HepG2 (cell line): Measurements from ENCODE around the gene PCSK1. TPM values are rescaled to one million over a fixed set of nuclear protein-coding genes. Genes with fewer than 3 reads are reported as not detected.
A peak's percentile ranks its signal among the peaks of the same experiment; 100 is the strongest.

ENCODE experiments used
- ATAC-seq: fragments of 200-7000 bp; cut with Tn5 transposase; 3 replicates; pipeline ENCODE4 v1.9.1; 2020; ENCODE audit warnings: mild to moderate bottlenecking, moderate library complexity
- BruUV-seq: library from RNA; stranded (reverse); fragments of 400-500 nt; replicated peaks from 2 replicates; lab custom pipeline; 2021; lab: Mats Ljungman, UMichigan
- CTCF ChIA-PET: fragments of 300-600 bp; formaldehyde crosslinking; extraction: SDS; loops from one replicate; lab custom pipeline; 2021; ENCODE audit warnings: low total read pairs, inconsistent platforms, low intra/inter-chr PET ratio; lab: Yijun Ruan, JAX
- POLR2A ChIA-PET: fragments of 350-600 bp; sonication (Branson Sonifier 250); formaldehyde crosslinking; loops from one replicate; lab custom pipeline; 2020; ENCODE audit warnings: antibody characterized with exemption, inconsistent platforms; lab: Yijun Ruan, JAX
- DNase-seq: peaks from one replicate; pipeline ENCODE4 v3.0.0-alpha.2; 2015; ENCODE audit warnings: low spot score
- FAIRE-seq: peaks from 3 replicates; lab custom pipeline; 2011; peaks lifted over from hg19 to GRCh38; lab: Jason Lieb, UNC
- H2AFZ ChIP-seq: one replicate; pipeline ENCODE4 v1.6.1; 2011; ENCODE audit warnings: low read length, inconsistent platforms
- H3K27ac ChIP-seq: fragments of 300-600 bp; 3 replicates; pipeline ENCODE4 v1.8.0; 2011; ENCODE audit warnings: mixed run types, mild to moderate bottlenecking, mixed read lengths, low read length, inconsistent platforms; ENCODE audit not compliant: insufficient read depth; ENCODE audit errors: extremely low read length
- H3K27me3 ChIP-seq, 2 experiments: fragments of 200-600 bp in 1 of 2; 2 replicates in 1 of 2; 3 replicates in 1 of 2; pipeline versions ENCODE4 v1.6.0 to v1.8.0; 2011; ENCODE audit warnings: low read length in 2 of 2, mild to moderate bottlenecking in 2 of 2, moderate library complexity in 2 of 2, inconsistent platforms in 1 of 2; ENCODE audit not compliant: insufficient read depth in 2 of 2, control insufficient read depth in 1 of 2
- H3K36me3 ChIP-seq, 2 experiments: fragments of 200-600 bp in 1 of 2; replicated peaks in 1 of 2; 2 replicates in 1 of 2; 3 replicates in 1 of 2; pipeline versions ENCODE4 v1.5.1 to v1.8.0; 2011; ENCODE audit warnings: low read length in 2 of 2, inconsistent platforms in 1 of 2; ENCODE audit not compliant: insufficient read depth in 2 of 2, control insufficient read depth in 1 of 2
- H3K4me1 ChIP-seq: 2 replicates; pipeline ENCODE4 v1.5.1; 2012; ENCODE audit warnings: low read length, inconsistent platforms; ENCODE audit not compliant: insufficient read depth
- H3K4me2 ChIP-seq: 2 replicates; pipeline ENCODE4 v1.6.0; 2011; ENCODE audit warnings: low read depth, low read length, inconsistent platforms
- H3K4me3 ChIP-seq, 3 experiments: fragments of 200-600 bp in 1 of 3; sonication (generic), shearing (Covaris generic) in 1 of 3; replicated peaks in 1 of 3; 2 replicates each; pipeline ENCODE4 v1.5.1; 2011 to 2016; ENCODE audit warnings: low read length in 3 of 3, inconsistent platforms in 2 of 3, low read depth in 2 of 3, mild to moderate bottlenecking in 2 of 3, control low read depth in 1 of 3, mixed read lengths in 1 of 3; ENCODE audit not compliant: insufficient read depth in 1 of 3
- H3K79me2 ChIP-seq: one replicate; pipeline ENCODE4 v1.6.1; 2011; ENCODE audit warnings: low read length, inconsistent platforms; ENCODE audit not compliant: insufficient read depth
- H3K9ac ChIP-seq: 2 replicates; pipeline ENCODE4 v1.6.0; 2011; ENCODE audit warnings: mild to moderate bottlenecking, low read depth, low read length, inconsistent platforms; ENCODE audit not compliant: insufficient read depth
- H3K9me3 ChIP-seq: 2 replicates; pipeline ENCODE4 v1.5.1; 2012; ENCODE audit warnings: mild to moderate bottlenecking, low read length
- H4K20me1 ChIP-seq: 2 replicates; pipeline ENCODE4 v1.6.0; 2011; ENCODE audit warnings: inconsistent platforms, mild to moderate bottlenecking, low read length, moderate library complexity; ENCODE audit not compliant: insufficient read depth
- CEBPB ChIP-seq: IDR thresholded peaks from 2 replicates; pipeline ENCODE4 v1.6.1; 2011; ENCODE audit warnings: low read depth, low read length, improper control_type of control experiment, borderline replicate concordance
- CEBPG ChIP-seq: IDR thresholded peaks from 2 replicates; pipeline ENCODE4 v1.6.1; 2016
- ZNF136 ChIP-seq: sonication (generic); formaldehyde crosslinking; IDR thresholded peaks from 2 replicates; pipeline ENCODE4 v1.8.1; 2022; ENCODE audit warnings: low read depth, mild to moderate bottlenecking, moderate library complexity, missing genetic modification reagents
- ZNF510 ChIP-seq: sonication (generic); formaldehyde crosslinking; IDR thresholded peaks from 2 replicates; pipeline ENCODE4 v1.4.0; 2020; ENCODE audit warnings: low read depth, mild to moderate bottlenecking, missing genetic modification reagents
- WGBS: methylation state at CpG from one replicate; pipeline ENCODE4 v1.1.6; 2017; ENCODE audit warnings: low lambda C conversion rate; 5-methylcytosine and 5-hydroxymethylcytosine counted together
- in situ Hi-C: cut with HindIII; loops from 2 replicates; pipeline ENCODE4 v1.10.0; 2017; ENCODE audit warnings: low pct_unique_long_range_greater_than_20kb; ENCODE audit not compliant: extremely low pct_ligation_motif_present
- intact Hi-C: fragments of 100-400 bp; cut with micrococcal nuclease; formaldehyde crosslinking; loops from one replicate; pipeline ENCODE4 v1.10.0; 2022; ENCODE audit not compliant: unreplicated experiment
- polyA plus RNA-seq, 8 experiments: library from polyadenylated mRNA; depleted of rRNA in 3 of 8; stranded (reverse) in 7 of 8; unstranded in 1 of 8; fragments of >200 nt; fragmentation: Illumina TruSeq in 4 of 8; extraction: Trizol in 4 of 8; gene quantifications; 2 replicates each; pipeline versions ENCODE4 v1.2.1 to v1.2.3, GENCODE V29; 2011 to 2016; ENCODE audit warnings: low read depth in 4 of 8, missing spikeins in 1 of 8, mixed read lengths in 1 of 8; ENCODE audit not compliant: insufficient read depth in 1 of 8
- total RNA-seq, 5 experiments: library from RNA; depleted of rRNA; stranded (reverse); fragments of >200 nt; fragmentation: Illumina TruSeq; extraction: Trizol; gene quantifications; 2 replicates each; pipeline ENCODE4 v1.2.3, GENCODE V29; 2016; ENCODE audit warnings: low read depth in 1 of 5
- TF ChIP-seq, protein P1 (sequence below): sonication (generic); formaldehyde crosslinking; IDR thresholded peaks from 2 replicates; pipeline ENCODE4 v1.8.0; 2022; ENCODE audit warnings: low read depth, missing genetic modification reagents
- TF ChIP-seq, protein P2 (sequence below): conservative IDR thresholded peaks from 2 replicates; pipeline ENCODE4 v1.6.1; 2018; ENCODE audit warnings: missing genetic modification reagents
- TF ChIP-seq, protein P3 (sequence below), 2 experiments: fragments of 450-650 bp in 1 of 2; sonication (generic) in 1 of 2; formaldehyde crosslinking; IDR thresholded peaks; 2 replicates each; pipeline versions ENCODE4 v1.5.0 to v1.8.0; 2020 to 2022; ENCODE audit warnings: mild to moderate bottlenecking in 1 of 2, missing genetic modification reagents in 1 of 2
- TF ChIP-seq, protein P4 (sequence below): sonication (generic); formaldehyde crosslinking; IDR thresholded peaks from 2 replicates; pipeline ENCODE4 v1.8.1; 2023; ENCODE audit warnings: mild to moderate bottlenecking, missing genetic modification reagents, borderline replicate concordance

The PCSK1 gene
- total and polyA plus RNA-seq, 2 of the 13 experiments (the other 11 are each of a cell fraction or from before 2014, with no cell fraction given), result not detected

DNA sequence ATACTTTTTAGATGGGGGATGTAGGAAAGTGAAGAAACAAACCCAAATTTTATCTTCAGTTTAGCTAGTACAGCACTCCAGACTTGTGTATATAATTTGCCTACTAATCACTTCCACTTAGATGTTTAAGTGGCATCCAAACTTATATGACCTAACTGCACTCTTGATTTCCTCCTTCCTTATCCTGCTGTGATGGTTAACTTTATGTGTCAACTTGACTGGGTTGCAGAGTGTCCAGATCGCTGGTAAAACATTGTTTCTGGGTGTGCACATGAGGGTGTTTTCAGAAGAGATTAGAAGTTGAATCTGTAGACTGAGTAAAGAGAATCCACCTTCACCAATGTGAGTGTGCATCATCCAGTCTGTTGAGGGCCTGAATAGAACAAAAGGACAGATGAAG is 79.8 kb downstream of the PCSK1 start (continued):
- TF ChIP-seq, protein P1, sequence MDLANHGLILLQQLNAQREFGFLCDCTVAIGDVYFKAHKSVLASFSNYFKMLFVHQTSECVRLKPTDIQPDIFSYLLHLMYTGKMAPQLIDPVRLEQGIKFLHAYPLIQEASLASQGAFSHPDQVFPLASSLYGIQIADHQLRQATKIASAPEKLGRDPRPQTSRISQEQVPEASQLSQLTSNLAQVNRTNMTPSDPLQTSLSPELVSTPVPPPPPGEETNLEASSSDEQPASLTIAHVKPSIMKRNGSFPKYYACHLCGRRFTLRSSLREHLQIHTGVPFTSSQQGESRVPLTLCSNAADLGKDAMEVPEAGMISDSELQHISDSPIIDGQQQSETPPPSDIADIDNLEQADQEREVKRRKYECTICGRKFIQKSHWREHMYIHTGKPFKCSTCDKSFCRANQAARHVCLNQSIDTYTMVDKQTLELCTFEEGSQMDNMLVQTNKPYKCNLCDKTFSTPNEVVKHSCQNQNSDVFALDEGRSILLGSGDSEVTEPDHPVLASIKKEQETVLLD (CRISPR knock-in tag), result no peak

DNA sequence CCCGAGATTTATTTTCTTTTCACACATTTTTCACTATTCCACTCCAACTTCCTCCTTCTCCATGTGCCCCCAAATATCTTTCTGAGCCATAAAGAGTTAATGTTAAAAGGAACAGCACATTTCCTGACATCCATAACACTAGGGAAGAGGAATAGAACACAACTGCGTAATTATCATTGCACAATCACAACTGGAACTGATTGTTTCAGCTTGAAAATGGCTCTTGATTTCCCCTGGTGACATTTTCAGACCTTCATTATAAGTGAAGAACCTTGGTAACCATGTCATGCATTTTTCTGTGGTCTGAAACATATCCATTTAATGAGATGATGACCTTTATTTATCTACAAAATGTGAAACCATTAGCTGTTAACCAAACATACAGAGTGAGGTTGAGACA is 82.4 kb downstream of the PCSK1 start:
- Histone ChIP-seq H3K4me3 (no peak overlapping the region), H2AFZ (no peak overlapping the region), H3K4me1 (peaks cover 23% of the 10 kb centered on the region; the same call in 1 of the 2 replicates), H4K20me1 (no peaks in the 10 kb centered on the region), H3K27me3 (no peaks in the 10 kb centered on the region), H3K36me3 (no peaks in the 10 kb centered on the region), H3K4me2 (no peak overlapping the region), H3K9me3 (no peaks in the 10 kb centered on the region), H3K27ac (no peak overlapping the region), H3K79me2 (no peaks in the 10 kb centered on the region), H3K9ac (no peak overlapping the region)
- intact Hi-C loops (no loop called here), in situ Hi-C loops (no loop called here)
- POLR2A ChIA-PET, result no interaction called here
- ATAC-seq (no peak), FAIRE-seq (no peak), DNase-seq (no peak)
- no TSS peak for BruUV-seq
- WGBS, result 39% methylated on average over 2 of the region's 2 CpGs
- CTCF ChIA-PET, result no interaction called here
- TF ChIP-seq ZNF510 (CRISPR knock-in tag), result no peak
- TF ChIP-seq, protein P2, sequence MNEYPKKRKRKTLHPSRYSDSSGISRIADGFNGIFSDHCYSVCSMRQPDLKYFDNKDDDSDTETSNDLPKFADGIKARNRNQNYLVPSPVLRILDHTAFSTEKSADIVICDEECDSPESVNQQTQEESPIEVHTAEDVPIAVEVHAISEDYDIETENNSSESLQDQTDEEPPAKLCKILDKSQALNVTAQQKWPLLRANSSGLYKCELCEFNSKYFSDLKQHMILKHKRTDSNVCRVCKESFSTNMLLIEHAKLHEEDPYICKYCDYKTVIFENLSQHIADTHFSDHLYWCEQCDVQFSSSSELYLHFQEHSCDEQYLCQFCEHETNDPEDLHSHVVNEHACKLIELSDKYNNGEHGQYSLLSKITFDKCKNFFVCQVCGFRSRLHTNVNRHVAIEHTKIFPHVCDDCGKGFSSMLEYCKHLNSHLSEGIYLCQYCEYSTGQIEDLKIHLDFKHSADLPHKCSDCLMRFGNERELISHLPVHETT, result no peak
- TF ChIP-seq CEBPB, result peak; percentile 80
- TF ChIP-seq, protein P3, sequence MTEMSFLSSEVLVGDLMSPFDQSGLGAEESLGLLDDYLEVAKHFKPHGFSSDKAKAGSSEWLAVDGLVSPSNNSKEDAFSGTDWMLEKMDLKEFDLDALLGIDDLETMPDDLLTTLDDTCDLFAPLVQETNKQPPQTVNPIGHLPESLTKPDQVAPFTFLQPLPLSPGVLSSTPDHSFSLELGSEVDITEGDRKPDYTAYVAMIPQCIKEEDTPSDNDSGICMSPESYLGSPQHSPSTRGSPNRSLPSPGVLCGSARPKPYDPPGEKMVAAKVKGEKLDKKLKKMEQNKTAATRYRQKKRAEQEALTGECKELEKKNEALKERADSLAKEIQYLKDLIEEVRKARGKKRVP (CRISPR knock-in tag; IDR thresholded peaks at IDR 0.05), result no peak
- no peak for TF ChIP-seq ZNF136 (CRISPR knock-in tag)
- TF ChIP-seq CEBPG, result peak; percentile 36; the same call in 1 of the 2 replicates
- TF ChIP-seq, protein P4, sequence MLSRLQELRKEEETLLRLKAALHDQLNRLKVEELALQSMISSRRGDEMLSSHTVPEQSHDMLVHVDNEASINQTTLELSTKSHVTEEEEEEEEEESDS (CRISPR knock-in tag), result no peak
